ENCODE data around the gene NLRP9.

The NLRP9 gene

GRCh38 chr19:55703790-55704215, 34.4 kb downstream of the NLRP9 start:
- peak; percentile 28 for DNase-seq (ENCODE audit: low read depth)

- no peak for DNase-seq (ENCODE audit: low read depth)
Measured at GRCh38 chr19:55702131-55702627, 36.0 kb downstream of the NLRP9 start.

- DNase-seq (ENCODE audit: low read depth), result no peak
Measured at GRCh38 chr19:55700813-55701212, 37.4 kb downstream of the NLRP9 start.

- DNase-seq (ENCODE audit: low read depth), result no peak
Measured at GRCh38 chr19:55699221-55699620, 39.0 kb downstream of the NLRP9 start.

GRCh38 chr19:55698256-55698655, 39.9 kb downstream of the NLRP9 start:
- DNase-seq (ENCODE audit: low read depth), result no peak

- no peak for DNase-seq (ENCODE audit: low read depth)
Measured at GRCh38 chr19:55697698-55698097, 40.5 kb downstream of the NLRP9 start.

- DNase-seq (ENCODE audit: low read depth), result no peak
Measured at GRCh38 chr19:55697069-55697440, 41.1 kb downstream of the NLRP9 start.

- DNase-seq (ENCODE audit: low read depth), result no peak
Measured at GRCh38 chr19:55696301-55697068, 41.7 kb downstream of the NLRP9 start.

GRCh38 chr19:55695511-55696290, 42.5 kb downstream of the NLRP9 start:
- no peak for DNase-seq (ENCODE audit: low read depth)

GRCh38 chr19:55694656-55695491, 43.3 kb downstream of the NLRP9 start:
- no peak for DNase-seq (ENCODE audit: low read depth)

GRCh38 chr19:55694241-55694655, 44.0 kb downstream of the NLRP9 start:
- no peak for DNase-seq (ENCODE audit: low read depth)

- DNase-seq (ENCODE audit: low read depth), result no peak
Measured at GRCh38 chr19:55693336-55693974, 44.7 kb downstream of the NLRP9 start.

- no peak for DNase-seq (ENCODE audit: low read depth)
Measured at GRCh38 chr19:55692681-55693081, 45.5 kb downstream of the NLRP9 start.

- no peak for DNase-seq (ENCODE audit: low read depth)
Measured at GRCh38 chr19:55691561-55692481, 46.4 kb downstream of the NLRP9 start.

- DNase-seq (ENCODE audit: low read depth), result no peak
Measured at GRCh38 chr19:55690769-55691545, 47.2 kb downstream of the NLRP9 start.

GRCh38 chr19:55690109-55690768, 48.0 kb downstream of the NLRP9 start:
- no peak for DNase-seq (ENCODE audit: low read depth)

GRCh38 chr19:55689411-55690108, 48.6 kb downstream of the NLRP9 start:
- no peak for DNase-seq (ENCODE audit: low read depth)

GRCh38 chr19:55688422-55689218, 49.6 kb downstream of the NLRP9 start:
- no peak for DNase-seq (ENCODE audit: low read depth)
